HEK293T (cell line): ENCODE results near the gene DCBLD1.

Experiments
- CTCF ChIA-PET: fragments of 350-600 bp; formaldehyde crosslinking; extraction: SDS; loops from one replicate; lab custom pipeline; 2021; ENCODE audit warnings: antibody characterized with exemption, inconsistent platforms; lab: Yijun Ruan, JAX
- POLR2A ChIA-PET: fragments of 350-600 bp; formaldehyde crosslinking; extraction: SDS; loops from one replicate; lab custom pipeline; 2020; ENCODE audit warnings: antibody characterized with exemption, inconsistent platforms; lab: Yijun Ruan, JAX
- DNase-seq: peaks from one replicate; pipeline ENCODE4 v3.0.0; 2012; ENCODE audit warnings: mixed read lengths; ENCODE audit errors: extremely low spot score
- ARNT ChIP-seq: fragments of 450-650 bp; IDR thresholded peaks from 2 replicates; pipeline ENCODE4 v1.6.1; 2017; ENCODE audit warnings: mild to moderate bottlenecking
- BHLHE40 ChIP-seq: fragments of 450-650 bp; IDR thresholded peaks from 2 replicates; pipeline ENCODE4 v1.6.1; 2016; ENCODE audit warnings: mild to moderate bottlenecking, moderate library complexity, borderline replicate concordance
- CTBP1 ChIP-seq: fragments of 450-650 bp; IDR thresholded peaks from 2 replicates; pipeline ENCODE4 v1.6.1; 2016; ENCODE audit warnings: borderline replicate concordance
- ELF4 ChIP-seq: fragments of 450-650 bp; IDR thresholded peaks from 2 replicates; pipeline ENCODE4 v1.6.1; 2017; ENCODE audit warnings: antibody characterized with exemption
- FOXA1 ChIP-seq: fragments of 450-650 bp; IDR thresholded peaks from 2 replicates; pipeline ENCODE4 v1.6.1; 2016; ENCODE audit warnings: mild to moderate bottlenecking
- FOXK2 ChIP-seq: fragments of 450-650 bp; IDR thresholded peaks from 2 replicates; pipeline ENCODE4 v1.6.1; 2016; ENCODE audit warnings: mild to moderate bottlenecking
- FOXM1 ChIP-seq: fragments of 450-650 bp; IDR thresholded peaks from 2 replicates; pipeline ENCODE4 v1.6.1; 2017; ENCODE audit warnings: mild to moderate bottlenecking, borderline replicate concordance
- HDGF ChIP-seq: fragments of 450-650 bp; IDR thresholded peaks from 2 replicates; pipeline ENCODE4 v1.6.1; 2017; ENCODE audit warnings: antibody characterized with exemption, borderline replicate concordance
- L3MBTL2 ChIP-seq: fragments of 450-650 bp; conservative IDR thresholded peaks from 2 replicates; pipeline ENCODE4 v1.6.1; 2016; ENCODE audit warnings: mild to moderate bottlenecking
- LEF1 ChIP-seq: fragments of 450-650 bp; IDR thresholded peaks from 2 replicates; pipeline ENCODE4 v1.6.1; 2017; ENCODE audit warnings: mild to moderate bottlenecking, borderline replicate concordance
- NFRKB ChIP-seq: fragments of 450-650 bp; IDR thresholded peaks from 2 replicates; pipeline ENCODE4 v1.6.1; 2016; ENCODE audit warnings: mild to moderate bottlenecking, moderate library complexity
- PKNOX1 ChIP-seq: fragments of 450-650 bp; IDR thresholded peaks from 2 replicates; pipeline ENCODE4 v1.6.1; 2016
- SP1 ChIP-seq: fragments of 450-650 bp; IDR thresholded peaks from 2 replicates; pipeline ENCODE4 v1.6.1; 2017
- SUZ12 ChIP-seq: fragments of 450-650 bp; IDR thresholded peaks from 2 replicates; pipeline ENCODE4 v1.6.1; 2016; ENCODE audit warnings: mild to moderate bottlenecking
- TARDBP ChIP-seq: fragments of 450-650 bp; IDR thresholded peaks from 2 replicates; pipeline ENCODE4 v1.6.1; 2016
- ZNF384 ChIP-seq: fragments of 450-650 bp; IDR thresholded peaks from 2 replicates; pipeline ENCODE4 v1.6.1; 2016

The DCBLD1 gene

GRCh38 chr6:117481278-117481925 is 1.1 kb upstream of the DCBLD1 start:
- ChIA-PET CTCF (interaction anchor here (0.7 kb wide), 1 partner anchor 14 kb away, joined by 7 read pairs; no protein-coding TSS in a partner anchor), POLR2A (interaction anchor here (1.1 kb wide), 1 partner anchor 121 kb away, joined by 6 read pairs; the partner anchor contains the start of gene GOPC)
- TF ChIP-seq BHLHE40 (no peak), NFRKB (no peak), ARNT (no peak), LEF1 (no peak), ELF4 (no peak), PKNOX1 (no peak), L3MBTL2 (no peak), TARDBP (no peak), HDGF (no peak), SP1 (no peak), FOXM1 (no peak), FOXK2 (no peak), SUZ12 (no peak), FOXA1 (no peak), CTBP1 (no peak), ZNF384 (no peak)
- no peak for DNase-seq

GRCh38 chr6:117481926-117482239 is 591 bp upstream of the DCBLD1 start:
- ChIA-PET POLR2A (interaction anchor here (1.1 kb wide), 1 partner anchor 121 kb away, joined by 6 read pairs; the partner anchor contains the start of gene GOPC), CTCF (no interaction called here)
- no peak for DNase-seq
- no peak for TF ChIP-seq ARNT
- TF ChIP-seq SP1, result no peak
- TF ChIP-seq CTBP1, result no peak
- TF ChIP-seq FOXK2, result no peak
- TF ChIP-seq L3MBTL2, result no peak
- TF ChIP-seq PKNOX1, result no peak
- no peak for TF ChIP-seq ZNF384
- TF ChIP-seq LEF1, result no peak
- no peak for TF ChIP-seq FOXM1
- no peak for TF ChIP-seq BHLHE40
- TF ChIP-seq SUZ12, result no peak
- TF ChIP-seq FOXA1, result no peak

- CTCF ChIA-PET, result interaction anchor here (0.7 to 1.1 kb wide), 3 partner anchors 34 to 1223 kb away, joined by 3 to 4 read pairs (median 3); no protein-coding TSS in a partner anchor
- peak; percentile 66 for DNase-seq
- peak; percentile 93 for TF ChIP-seq L3MBTL2
- TF ChIP-seq LEF1, result no peak
- POLR2A ChIA-PET, result interaction anchor here (0.7 to 2.0 kb wide), 11 partner anchors 8 to 437 kb away, joined by 3 to 7 read pairs (median 3); partner anchors contain the start of gene GOPC
These were observed 650 bp downstream of the DCBLD1 start for GRCh38 chr6:117483004-117483644.

- POLR2A ChIA-PET, result interaction anchor here (1.0 to 2.0 kb wide), 8 partner anchors 9 to 436 kb away, joined by 3 to 7 read pairs (median 3); partner anchors contain the start of gene GOPC
- CTCF ChIA-PET, result interaction anchor here (0.7 to 1.1 kb wide), 2 partner anchors 34 to 1224 kb away, joined by 3 to 4 read pairs; no protein-coding TSS in a partner anchor
- TF ChIP-seq NFRKB (no peak), SP1 (no peak), SUZ12 (no peak), ELF4 (no peak), L3MBTL2 (no peak), ZNF384 (no peak), HDGF (no peak), BHLHE40 (no peak)
- peak; percentile 59 for DNase-seq
These were observed 1.2 kb downstream of the DCBLD1 start for GRCh38 chr6:117483645-117484016.

- POLR2A ChIA-PET, result interaction anchor here (1.0 to 2.0 kb wide), 4 partner anchors 10 to 118 kb away, joined by 3 to 7 read pairs (median 6); partner anchors contain the start of gene GOPC
- CTCF ChIA-PET, result interaction anchor here (0.7 kb wide), 1 partner anchor 1224 kb away, joined by 4 read pairs; no protein-coding TSS in a partner anchor
- no peak for DNase-seq
- no peak for TF ChIP-seq ELF4
- no peak for TF ChIP-seq ARNT
- TF ChIP-seq NFRKB, result no peak
- no peak for TF ChIP-seq SP1
- no peak for TF ChIP-seq LEF1
- no peak for TF ChIP-seq PKNOX1
- no peak for TF ChIP-seq FOXA1
- no peak for TF ChIP-seq SUZ12
- TF ChIP-seq BHLHE40, result no peak
- no peak for TF ChIP-seq FOXM1
- no peak for TF ChIP-seq TARDBP
- no peak for TF ChIP-seq ZNF384
- TF ChIP-seq HDGF, result no peak
- no peak for TF ChIP-seq CTBP1
- TF ChIP-seq L3MBTL2, result no peak
These were observed 1.7 kb downstream of the DCBLD1 start for GRCh38 chr6:117484052-117484646.
